Keratinocyte (primary cell): ENCODE data around the gene PHLDB3.

Experiments
- EZH2 ChIP-seq: IDR thresholded peaks from one replicate; pipeline ENCODE4 v1.6.1; 2012; ENCODE audit warnings: inconsistent platforms, mild to moderate bottlenecking, low read length, moderate library complexity
- TF ChIP-seq, protein P1 (sequence below), 3 experiments: IDR thresholded peaks in 1 of 3; conservative IDR thresholded peaks in 1 of 3; optimal IDR thresholded peaks in 1 of 3; 2 replicates in 2 of 3; 3 replicates in 1 of 3; pipeline versions ENCODE3 to v1.5.1; 2011; ENCODE audit warnings: low read length in 3 of 3, mild to moderate bottlenecking in 3 of 3, moderate library complexity in 2 of 3, control low read depth in 1 of 3, inconsistent platforms in 1 of 3; ENCODE audit not compliant: insufficient read depth in 2 of 3; ENCODE audit errors: extremely low read depth in 1 of 3

DNA sequence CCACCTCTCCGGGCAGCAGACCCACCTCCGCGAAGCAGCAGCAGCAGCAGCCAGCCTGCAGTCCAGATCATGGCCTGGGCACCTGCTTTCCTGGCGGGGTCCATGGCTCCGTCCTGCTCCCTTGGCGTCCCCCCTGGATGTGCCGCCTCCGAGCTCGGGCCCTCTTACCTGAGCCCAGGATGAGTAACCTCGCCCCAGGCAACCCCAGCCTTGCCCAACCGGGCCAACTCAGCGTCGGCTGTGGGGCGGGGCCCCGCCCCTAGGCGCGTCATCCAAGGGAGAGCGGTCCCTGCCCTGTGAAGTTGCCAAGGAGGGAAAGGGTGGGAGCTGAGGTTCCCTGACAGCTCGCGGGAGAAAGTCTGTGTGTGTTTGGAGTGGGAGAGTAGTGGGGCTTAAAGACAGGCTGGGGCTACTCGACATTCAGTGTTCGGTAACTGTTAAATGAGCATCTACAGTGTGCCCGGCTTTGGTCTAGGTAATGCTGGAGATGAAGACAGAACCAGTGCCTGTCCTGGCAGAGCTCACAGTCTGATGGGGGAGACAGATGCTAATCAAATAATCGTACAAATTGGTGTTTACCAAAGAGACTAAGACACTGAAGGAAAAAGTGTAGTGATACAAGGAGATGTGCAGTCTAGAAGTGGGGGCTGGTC is 39.0 kb downstream of the PHLDB3 start, which contains the start of gene LYPD3:
- TF ChIP-seq, protein P1, sequence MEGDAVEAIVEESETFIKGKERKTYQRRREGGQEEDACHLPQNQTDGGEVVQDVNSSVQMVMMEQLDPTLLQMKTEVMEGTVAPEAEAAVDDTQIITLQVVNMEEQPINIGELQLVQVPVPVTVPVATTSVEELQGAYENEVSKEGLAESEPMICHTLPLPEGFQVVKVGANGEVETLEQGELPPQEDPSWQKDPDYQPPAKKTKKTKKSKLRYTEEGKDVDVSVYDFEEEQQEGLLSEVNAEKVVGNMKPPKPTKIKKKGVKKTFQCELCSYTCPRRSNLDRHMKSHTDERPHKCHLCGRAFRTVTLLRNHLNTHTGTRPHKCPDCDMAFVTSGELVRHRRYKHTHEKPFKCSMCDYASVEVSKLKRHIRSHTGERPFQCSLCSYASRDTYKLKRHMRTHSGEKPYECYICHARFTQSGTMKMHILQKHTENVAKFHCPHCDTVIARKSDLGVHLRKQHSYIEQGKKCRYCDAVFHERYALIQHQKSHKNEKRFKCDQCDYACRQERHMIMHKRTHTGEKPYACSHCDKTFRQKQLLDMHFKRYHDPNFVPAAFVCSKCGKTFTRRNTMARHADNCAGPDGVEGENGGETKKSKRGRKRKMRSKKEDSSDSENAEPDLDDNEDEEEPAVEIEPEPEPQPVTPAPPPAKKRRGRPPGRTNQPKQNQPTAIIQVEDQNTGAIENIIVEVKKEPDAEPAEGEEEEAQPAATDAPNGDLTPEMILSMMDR (optimal IDR thresholded peaks at IDR 0.05 in 1 of 3, IDR thresholded peaks at IDR 0.05 in 1 of 3, conservative IDR thresholded peaks at IDR 0.05 in 1 of 3; ENCODE audit: extremely low read depth in 1 of 3, insufficient read depth in 2 of 3, low read length in 3 of 3): no peak
- no peak for TF ChIP-seq EZH2
